OCI-LY3 (cell line): ENCODE measurements around the gene FHOD3.

ENCODE experiments used
- H2AFZ ChIP-seq: fragments of 200-600, 300-600 bp; shearing (Covaris generic); 2 replicates; pipeline ENCODE4 v1.6.0; 2014; ENCODE audit warnings: antibody characterized with exemption, low read depth, low read length
- H3K27ac ChIP-seq: fragments of 200-600, 300-600 bp; sonication (generic); 2 replicates; pipeline ENCODE4 v1.5.1; 2014; ENCODE audit warnings: mild to moderate bottlenecking, low read length, moderate library complexity, mixed read lengths
- H3K27me3 ChIP-seq: fragments of 200-600, 300-600 bp; sonication (generic); 2 replicates; pipeline ENCODE4 v1.6.1; 2014; ENCODE audit warnings: low read depth, low read length, mixed read lengths
- H3K36me3 ChIP-seq: fragments of 200-600, 300-600 bp; sonication (generic); replicated peaks from 2 replicates; pipeline ENCODE3; 2014; ENCODE audit warnings: low read depth, low read length, mixed read lengths
- H3K4me1 ChIP-seq: fragments of 300-600, 200-600 bp; sonication (generic); 2 replicates; pipeline ENCODE4 v1.6.1; 2014; ENCODE audit warnings: low read length, mixed read lengths
- H3K4me2 ChIP-seq: fragments of 200-600, 300-600 bp; sonication (generic); 2 replicates; pipeline ENCODE4 v1.6.1; 2014; ENCODE audit warnings: low read length, mixed read lengths
- H3K4me3 ChIP-seq: fragments of 300-600, 200-600 bp; sonication (generic); 2 replicates; pipeline ENCODE4 v1.5.1; 2014; ENCODE audit warnings: antibody characterized with exemption, mild to moderate bottlenecking, low read length, moderate library complexity
- H3K79me2 ChIP-seq: fragments of 300-600, 200-600 bp; shearing (Covaris generic); 2 replicates; pipeline ENCODE4 v1.6.1; 2014; ENCODE audit warnings: mild to moderate bottlenecking, low read length, mixed read lengths
- H3K9ac ChIP-seq: fragments of 300-600, 200-600 bp; shearing (Covaris generic); 2 replicates; pipeline ENCODE4 v1.6.0; 2014; ENCODE audit warnings: mild to moderate bottlenecking, low read length, moderate library complexity
- H3K9me3 ChIP-seq: fragments of 200-600, 300-600 bp; shearing (Covaris generic); 2 replicates; pipeline ENCODE4 v1.6.1; 2014; ENCODE audit warnings: low read length, mixed read lengths; ENCODE audit not compliant: insufficient read depth
- H4K20me1 ChIP-seq: fragments of 200-600, 300-600 bp; sonication (generic); 2 replicates; pipeline ENCODE4 v1.6.1; 2016; ENCODE audit warnings: low read length, mixed read lengths; ENCODE audit not compliant: insufficient read depth
- CTCF ChIP-seq: fragments of 200-600, 300-600 bp; sonication (generic); IDR thresholded peaks from 2 replicates; pipeline ENCODE4 v1.5.1; 2014; ENCODE audit warnings: antibody characterized with exemption, low read length, low read depth
- EZH2phosphoT487 ChIP-seq: fragments of 200-600 bp; shearing (Covaris generic); IDR thresholded peaks from 2 replicates; pipeline ENCODE4 v1.6.1; 2018; ENCODE audit warnings: antibody characterized with exemption, mixed run types, low read depth

Gene FHOD3

GRCh38 chr18:36590621-36591580 is 293.4 kb downstream of the FHOD3 start:
- Histone ChIP-seq H3K9ac (no peak overlapping the region), H3K36me3 (no peaks in the 10 kb centered on the region), H3K9me3 (no peaks in the 10 kb centered on the region), H3K4me1 (no peaks in the 10 kb centered on the region), H3K27ac (no peak overlapping the region), H4K20me1 (no peaks in the 10 kb centered on the region), H2AFZ (no peak overlapping the region), H3K79me2 (no peaks in the 10 kb centered on the region), H3K4me3 (no peak overlapping the region), H3K27me3 (no peaks in the 10 kb centered on the region), H3K4me2 (no peak overlapping the region)
- TF ChIP-seq EZH2phosphoT487 (no peak), CTCF (no peak)

GRCh38 chr18:36592282-36592681 is 294.8 kb downstream of the FHOD3 start:
- TF ChIP-seq EZH2phosphoT487 = no peak
- no peak for TF ChIP-seq CTCF
- Histone ChIP-seq H3K79me2 (no peaks in the 10 kb centered on the region), H3K9ac (no peak overlapping the region), H4K20me1 (no peaks in the 10 kb centered on the region), H2AFZ (no peak overlapping the region), H3K27ac (no peak overlapping the region), H3K9me3 (no peaks in the 10 kb centered on the region), H3K4me1 (no peaks in the 10 kb centered on the region), H3K4me3 (no peak overlapping the region), H3K36me3 (no peaks in the 10 kb centered on the region), H3K27me3 (no peaks in the 10 kb centered on the region), H3K4me2 (no peak overlapping the region)

GRCh38 chr18:36593001-36593400 is 295.5 kb downstream of the FHOD3 start:
- H3K9me3 ChIP-seq = no peaks in the 10 kb centered on the region
- H3K36me3 ChIP-seq = no peaks in the 10 kb centered on the region
- no peak overlapping the region for H3K27ac ChIP-seq
- H3K79me2 ChIP-seq = no peaks in the 10 kb centered on the region
- H3K27me3 ChIP-seq = no peaks in the 10 kb centered on the region
- no peaks in the 10 kb centered on the region for H3K4me1 ChIP-seq
- no peak overlapping the region for H3K9ac ChIP-seq
- no peaks in the 10 kb centered on the region for H4K20me1 ChIP-seq
- TF ChIP-seq EZH2phosphoT487 = no peak
- TF ChIP-seq CTCF = no peak
- H3K4me3 ChIP-seq = no peak overlapping the region
- no peak overlapping the region for H2AFZ ChIP-seq
- no peak overlapping the region for H3K4me2 ChIP-seq

GRCh38 chr18:36593641-36594040 is 296.1 kb downstream of the FHOD3 start:
- TF ChIP-seq CTCF (no peak), EZH2phosphoT487 (no peak)
- no peaks in the 10 kb centered on the region for H3K27me3 ChIP-seq
- H3K79me2 ChIP-seq = no peaks in the 10 kb centered on the region
- no peaks in the 10 kb centered on the region for H4K20me1 ChIP-seq
- H3K4me1 ChIP-seq = no peaks in the 10 kb centered on the region
- no peaks in the 10 kb centered on the region for H3K9me3 ChIP-seq
- H2AFZ ChIP-seq = no peak overlapping the region
- no peak overlapping the region for H3K4me2 ChIP-seq
- no peaks in the 10 kb centered on the region for H3K36me3 ChIP-seq
- no peak overlapping the region for H3K4me3 ChIP-seq
- H3K27ac ChIP-seq = no peak overlapping the region
- H3K9ac ChIP-seq = no peak overlapping the region
